GM21825 (cell line): ENCODE data around the gene C1QA.

Experiments used
- ATAC-seq: cut with Tn5 transposase; IDR thresholded peaks from one replicate; pipeline ENCODE4 v1.9.1; 2021; ENCODE audit warnings: mild to moderate bottlenecking, moderate library complexity; ENCODE audit not compliant: unreplicated experiment

Gene C1QA

GRCh38 chr1:22612671-22613571 lies 23.5 kb upstream of the C1QA start:
- ATAC-seq: no peak

- no peak for ATAC-seq
Observed at GRCh38 chr1:22613572-22613918, 22.9 kb upstream of the C1QA start.

- ATAC-seq: no peak
Observed at GRCh38 chr1:22613951-22614350, 22.5 kb upstream of the C1QA start.

GRCh38 chr1:22615886-22616285 lies 20.5 kb upstream of the C1QA start:
- ATAC-seq: no peak

DNA sequence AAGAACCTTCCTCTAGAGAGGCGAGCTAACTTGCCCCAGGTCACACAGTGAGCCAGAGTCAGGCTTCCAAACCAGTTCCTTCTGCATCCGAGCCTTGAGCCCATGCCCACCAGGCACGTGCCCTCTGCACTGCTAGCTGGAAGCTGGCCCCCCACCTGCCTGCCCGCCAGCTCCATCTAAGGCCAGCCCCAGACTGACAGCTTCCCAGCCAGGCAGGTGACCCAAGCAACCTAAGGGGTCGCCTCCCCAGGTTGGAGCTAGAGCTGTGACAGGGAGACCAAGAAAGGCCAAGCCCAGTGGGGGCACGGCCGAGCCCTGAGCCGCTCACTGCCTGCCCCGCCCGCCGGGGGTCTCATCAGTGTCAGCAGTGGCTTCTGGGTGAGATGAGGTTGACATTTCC lies 19.9 kb upstream of the C1QA start:
- ATAC-seq: no peak

- no peak for ATAC-seq
Observed at GRCh38 chr1:22618056-22618455, 18.4 kb upstream of the C1QA start.

- no peak for ATAC-seq
Observed at GRCh38 chr1:22619252-22619651, 17.2 kb upstream of the C1QA start.

DNA sequence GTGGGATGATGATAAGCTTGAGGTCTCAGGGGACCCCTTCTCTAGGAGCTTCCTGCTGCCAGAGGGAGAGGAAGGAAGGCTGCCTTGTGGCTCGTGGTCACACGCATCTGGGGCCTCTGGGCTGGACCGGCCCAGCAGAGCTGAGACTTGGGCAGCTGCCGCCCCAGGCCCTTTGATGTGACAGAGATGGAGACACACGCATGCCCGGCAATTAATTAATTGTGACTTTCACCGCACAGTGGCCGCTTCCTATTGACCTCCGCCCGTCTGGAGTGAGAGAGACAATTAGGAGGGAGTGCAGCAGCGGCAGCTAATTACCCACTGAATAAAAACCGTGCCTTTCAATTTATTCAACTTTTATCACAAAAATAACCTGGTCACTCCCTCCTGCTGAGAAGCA lies 16.6 kb upstream of the C1QA start:
- no peak for ATAC-seq

- no peak for ATAC-seq
Observed at GRCh38 chr1:22621761-22622160, 14.7 kb upstream of the C1QA start.

GRCh38 chr1:22625262-22625925 lies 11.0 kb upstream of the C1QA start:
- no peak for ATAC-seq

- ATAC-seq: no peak
Observed at GRCh38 chr1:22626237-22627157, 9.9 kb upstream of the C1QA start.

- ATAC-seq: no peak
Observed at GRCh38 chr1:22627331-22627730, 9.1 kb upstream of the C1QA start.

- ATAC-seq: no peak
Observed at GRCh38 chr1:22628698-22629444, 7.6 kb upstream of the C1QA start.

GRCh38 chr1:22629886-22630285 lies 6.5 kb upstream of the C1QA start:
- ATAC-seq: no peak

- no peak for ATAC-seq
Observed at GRCh38 chr1:22633697-22634463, 2.5 kb upstream of the C1QA start.

GRCh38 chr1:22635436-22635835 lies 992 bp upstream of the C1QA start:
- ATAC-seq: no peak

DNA sequence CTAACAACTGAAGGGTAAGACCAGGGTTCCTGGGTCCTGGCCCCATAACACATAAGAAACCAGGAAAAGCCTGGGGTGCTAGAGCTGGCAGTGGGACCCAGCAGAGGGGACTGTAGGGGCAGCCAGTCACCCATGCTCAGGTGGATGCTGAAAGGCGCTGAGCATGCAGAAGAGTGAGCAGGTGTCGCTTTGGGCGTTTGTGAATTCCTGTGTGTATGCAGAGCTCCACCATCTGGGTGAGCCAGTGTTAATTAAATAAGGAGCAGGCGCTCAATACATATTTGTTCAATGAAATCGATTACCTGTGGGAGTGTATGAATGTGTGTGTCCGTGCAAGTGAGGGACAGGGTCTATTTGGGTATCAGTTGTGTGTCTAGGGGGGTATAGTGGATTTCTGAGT lies 499 bp downstream of the C1QA start:
- no peak for ATAC-seq

GRCh38 chr1:22637907-22638445 lies 1.5 kb downstream of the C1QA start:
- no peak for ATAC-seq

DNA sequence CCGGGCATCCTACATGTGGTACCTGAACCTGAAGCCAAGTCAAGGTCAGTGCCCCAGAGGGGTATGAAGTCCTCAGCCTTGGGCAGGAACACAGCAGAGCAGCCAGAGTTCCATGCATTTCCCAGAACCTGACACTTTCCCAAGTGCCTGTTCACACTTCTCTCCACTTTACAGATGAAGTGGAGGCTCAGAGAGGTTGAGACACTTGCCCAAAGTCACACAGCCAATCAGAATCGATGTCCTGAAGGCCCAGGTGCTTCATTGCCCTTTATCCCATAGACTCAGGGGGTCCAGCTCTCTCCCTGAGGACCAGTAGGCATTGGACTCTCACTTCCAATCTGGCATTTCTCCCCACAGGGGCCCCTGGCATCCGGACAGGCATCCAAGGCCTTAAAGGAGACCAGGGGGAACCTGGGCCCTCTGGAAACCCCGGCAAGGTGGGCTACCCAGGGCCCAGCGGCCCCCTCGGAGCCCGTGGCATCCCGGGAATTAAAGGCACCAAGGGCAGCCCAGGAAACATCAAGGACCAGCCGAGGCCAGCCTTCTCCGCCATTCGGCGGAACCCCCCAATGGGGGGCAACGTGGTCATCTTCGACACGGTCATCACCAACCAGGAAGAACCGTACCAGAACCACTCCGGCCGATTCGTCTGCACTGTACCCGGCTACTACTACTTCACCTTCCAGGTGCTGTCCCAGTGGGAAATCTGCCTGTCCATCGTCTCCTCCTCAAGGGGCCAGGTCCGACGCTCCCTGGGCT lies 2.2 kb downstream of the C1QA start:
- ATAC-seq: no peak
